Suprapubic skin (tissue), 3 donors: Measurements from ENCODE around the gene POLE4.

Source experiments
- POLR2AphosphoS5 ChIP-seq, 3 donors: sonication (generic); formaldehyde crosslinking; IDR thresholded peaks; one replicate each; pipeline ENCODE4 v1.6.1; 2017; ENCODE audit warnings: antibody characterized with exemption in 3 of 3
- TF ChIP-seq, protein P1 (sequence below), 2 donors: fragments of 200-600 bp in 1 of 2; fragments of 450-650 bp in 1 of 2; sonication (generic) in 1 of 2; IDR thresholded peaks; one replicate each; pipeline ENCODE4 v1.5.1; 2016 to 2019; ENCODE audit warnings: antibody characterized with exemption in 2 of 2, mild to moderate bottlenecking in 1 of 2, moderate library complexity in 1 of 2

GRCh38 chr2:74941284-74941683, 17.2 kb upstream of the POLE4 start:
- TF ChIP-seq, protein P1, sequence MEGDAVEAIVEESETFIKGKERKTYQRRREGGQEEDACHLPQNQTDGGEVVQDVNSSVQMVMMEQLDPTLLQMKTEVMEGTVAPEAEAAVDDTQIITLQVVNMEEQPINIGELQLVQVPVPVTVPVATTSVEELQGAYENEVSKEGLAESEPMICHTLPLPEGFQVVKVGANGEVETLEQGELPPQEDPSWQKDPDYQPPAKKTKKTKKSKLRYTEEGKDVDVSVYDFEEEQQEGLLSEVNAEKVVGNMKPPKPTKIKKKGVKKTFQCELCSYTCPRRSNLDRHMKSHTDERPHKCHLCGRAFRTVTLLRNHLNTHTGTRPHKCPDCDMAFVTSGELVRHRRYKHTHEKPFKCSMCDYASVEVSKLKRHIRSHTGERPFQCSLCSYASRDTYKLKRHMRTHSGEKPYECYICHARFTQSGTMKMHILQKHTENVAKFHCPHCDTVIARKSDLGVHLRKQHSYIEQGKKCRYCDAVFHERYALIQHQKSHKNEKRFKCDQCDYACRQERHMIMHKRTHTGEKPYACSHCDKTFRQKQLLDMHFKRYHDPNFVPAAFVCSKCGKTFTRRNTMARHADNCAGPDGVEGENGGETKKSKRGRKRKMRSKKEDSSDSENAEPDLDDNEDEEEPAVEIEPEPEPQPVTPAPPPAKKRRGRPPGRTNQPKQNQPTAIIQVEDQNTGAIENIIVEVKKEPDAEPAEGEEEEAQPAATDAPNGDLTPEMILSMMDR (IDR thresholded peaks at IDR 0.05) = no peak
- TF ChIP-seq POLR2AphosphoS5 (IDR thresholded peaks at IDR 0.05) = no peak
